A673 (cell line): Measurements from ENCODE around the gene CNTN2.

Source experiments
- EZH2 ChIP-seq: fragments of 200-600 bp; sonication (generic); IDR thresholded peaks from 2 replicates; pipeline ENCODE4 v1.6.1; 2017; ENCODE audit warnings: borderline replicate concordance, low read depth, mild to moderate bottlenecking, mixed read lengths, antibody characterized with exemption, low read length; ENCODE audit not compliant: poor library complexity, severe bottlenecking
- TF ChIP-seq, protein P1 (sequence below): fragments of 300-800, 200-600 bp; sonication (generic); conservative IDR thresholded peaks from 2 replicates; pipeline ENCODE4 v1.5.1; 2017; ENCODE audit warnings: low read depth, mild to moderate bottlenecking, antibody characterized with exemption, low read length, moderate library complexity, mixed read lengths

DNA sequence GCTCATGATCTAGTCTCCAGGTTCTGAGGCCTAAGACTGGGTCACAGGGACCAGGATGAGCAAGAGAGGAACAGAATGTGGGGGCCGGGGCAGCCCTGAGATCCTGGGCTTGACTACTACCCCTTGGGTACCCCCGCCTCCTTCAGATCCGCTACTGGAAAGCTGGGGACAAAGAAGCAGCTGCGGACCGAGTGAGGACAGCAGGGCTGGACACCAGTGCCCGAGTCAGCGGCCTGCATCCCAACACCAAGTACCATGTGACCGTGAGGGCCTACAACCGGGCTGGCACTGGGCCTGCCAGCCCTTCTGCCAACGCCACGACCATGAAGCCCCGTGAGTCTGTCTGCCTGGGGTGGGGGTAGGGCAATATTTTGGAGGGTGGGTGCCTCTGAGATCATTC lies 28.8 kb downstream of the CNTN2 start:
- no peak for TF ChIP-seq EZH2
- TF ChIP-seq, protein P1, sequence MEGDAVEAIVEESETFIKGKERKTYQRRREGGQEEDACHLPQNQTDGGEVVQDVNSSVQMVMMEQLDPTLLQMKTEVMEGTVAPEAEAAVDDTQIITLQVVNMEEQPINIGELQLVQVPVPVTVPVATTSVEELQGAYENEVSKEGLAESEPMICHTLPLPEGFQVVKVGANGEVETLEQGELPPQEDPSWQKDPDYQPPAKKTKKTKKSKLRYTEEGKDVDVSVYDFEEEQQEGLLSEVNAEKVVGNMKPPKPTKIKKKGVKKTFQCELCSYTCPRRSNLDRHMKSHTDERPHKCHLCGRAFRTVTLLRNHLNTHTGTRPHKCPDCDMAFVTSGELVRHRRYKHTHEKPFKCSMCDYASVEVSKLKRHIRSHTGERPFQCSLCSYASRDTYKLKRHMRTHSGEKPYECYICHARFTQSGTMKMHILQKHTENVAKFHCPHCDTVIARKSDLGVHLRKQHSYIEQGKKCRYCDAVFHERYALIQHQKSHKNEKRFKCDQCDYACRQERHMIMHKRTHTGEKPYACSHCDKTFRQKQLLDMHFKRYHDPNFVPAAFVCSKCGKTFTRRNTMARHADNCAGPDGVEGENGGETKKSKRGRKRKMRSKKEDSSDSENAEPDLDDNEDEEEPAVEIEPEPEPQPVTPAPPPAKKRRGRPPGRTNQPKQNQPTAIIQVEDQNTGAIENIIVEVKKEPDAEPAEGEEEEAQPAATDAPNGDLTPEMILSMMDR: no peak
